HS-27A (cell line): ENCODE measurements around the gene NFAT5.
"Not testable (repeated sequence)": the region's sequence is repeated elsewhere in the genome, so short reads cannot be mapped to it uniquely, and the experiment has no call there.

Experiments used
- DNase-seq: peaks from one replicate; pipeline ENCODE4 v3.0.0-alpha.2; 2012; ENCODE audit warnings: low read depth, missing footprints

The NFAT5 gene

DNA sequence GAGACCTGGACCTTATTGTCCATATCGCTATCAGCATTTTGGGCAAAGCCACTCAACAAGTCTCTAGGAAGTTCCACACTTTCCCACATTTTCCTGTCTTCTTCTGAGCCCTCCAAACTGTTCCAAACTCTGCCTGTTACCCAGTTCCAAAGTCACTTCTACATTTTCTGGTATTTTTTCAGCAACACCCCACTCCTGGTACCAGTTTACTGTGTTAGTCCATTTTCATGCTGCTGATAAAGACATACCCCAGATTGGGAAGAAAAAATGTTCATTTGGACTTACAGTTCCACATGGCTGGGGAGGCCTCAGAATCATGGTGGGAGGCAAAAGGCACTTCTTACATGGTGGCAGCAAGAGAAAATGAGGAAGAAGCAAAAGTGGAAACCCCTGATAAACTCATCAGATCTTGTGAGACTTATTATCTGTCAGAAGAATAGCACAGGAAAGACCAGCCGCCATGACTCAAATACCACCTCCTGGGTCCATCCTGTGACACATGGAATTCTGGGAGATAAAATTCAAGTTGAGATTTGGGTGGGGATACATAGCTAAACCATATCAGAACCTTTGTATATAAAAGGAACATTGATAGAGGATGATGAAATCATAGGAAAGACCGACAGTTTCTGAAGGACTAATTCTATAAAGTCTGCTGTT, 71.6 kb downstream of the NFAT5 start:
- not testable (repeated sequence) for DNase-seq

DNA sequence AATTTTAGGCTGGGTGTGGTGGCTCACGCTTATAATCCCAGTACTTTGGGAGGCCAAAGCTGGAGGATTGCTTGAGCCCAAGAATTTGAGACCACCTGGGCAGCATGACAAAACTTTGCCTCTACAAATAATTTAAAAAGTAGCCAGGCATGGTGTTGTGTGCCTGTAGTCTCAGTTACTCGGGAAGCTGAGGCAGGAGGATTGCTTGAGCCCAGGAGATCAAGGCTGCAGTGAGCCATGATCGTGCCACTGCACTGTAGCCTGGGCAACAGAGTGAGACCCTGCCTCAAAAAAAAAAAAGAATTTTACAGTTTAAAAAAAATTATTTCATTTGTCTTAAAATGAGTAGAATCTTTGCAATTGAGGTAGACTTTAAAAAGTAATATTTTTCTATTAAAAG, 78.2 kb downstream of the NFAT5 start:
- not testable (repeated sequence) for DNase-seq

DNA sequence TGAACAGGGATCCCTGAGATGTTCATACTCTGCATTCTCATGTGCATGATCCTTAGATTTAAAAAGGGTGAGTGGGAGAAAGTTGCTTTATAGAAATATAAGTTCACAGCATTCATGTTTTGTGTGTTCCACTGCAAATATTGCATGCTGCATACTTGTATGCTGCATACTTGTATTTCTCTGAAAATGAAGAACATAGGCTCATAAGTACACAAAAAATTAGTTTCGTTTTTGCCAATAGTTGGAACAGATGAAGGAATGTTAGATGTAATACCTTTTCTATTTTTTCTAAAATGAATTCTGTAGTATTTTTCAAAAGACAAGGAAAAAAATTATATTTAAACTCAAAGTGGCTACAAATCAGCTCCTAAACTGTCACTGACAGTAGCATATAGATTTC, 79.0 kb downstream of the NFAT5 start:
- no peak for DNase-seq

DNA sequence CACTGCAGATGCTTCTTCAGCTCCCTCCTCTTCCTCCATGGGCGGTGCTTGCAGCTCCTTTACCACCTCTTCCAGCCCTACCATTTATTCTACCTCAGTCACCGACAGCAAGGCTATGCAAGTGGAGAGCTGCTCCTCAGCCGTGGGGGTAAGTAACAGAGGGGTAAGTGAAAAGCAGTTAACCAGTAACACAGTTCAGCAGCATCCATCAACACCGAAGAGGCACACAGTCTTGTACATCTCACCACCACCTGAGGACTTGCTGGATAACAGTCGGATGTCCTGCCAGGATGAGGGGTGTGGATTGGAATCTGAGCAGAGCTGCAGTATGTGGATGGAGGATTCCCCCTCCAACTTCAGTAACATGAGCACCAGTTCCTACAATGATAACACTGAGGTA, 81.3 kb downstream of the NFAT5 start:
- DNase-seq, result no peak

DNA sequence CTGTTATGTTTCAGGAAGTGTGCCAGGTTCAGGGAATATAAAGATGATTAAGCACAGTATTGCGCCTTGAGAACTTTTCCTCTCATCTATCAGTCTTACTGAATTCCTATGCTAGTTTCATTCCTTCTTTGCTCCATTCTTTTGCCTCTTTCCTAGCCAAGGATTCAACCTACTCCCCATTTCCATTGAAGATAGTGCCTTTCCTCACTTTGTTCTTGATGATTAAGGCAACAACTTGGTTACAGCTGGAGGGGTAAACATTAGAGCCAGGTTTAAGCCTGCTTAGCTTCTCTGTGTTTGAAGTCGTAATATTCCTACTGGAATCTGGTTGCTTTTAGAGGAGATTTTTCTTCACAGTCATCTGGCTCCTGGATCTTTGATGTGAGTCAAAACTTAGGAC, 85.5 kb downstream of the NFAT5 start:
- DNase-seq, result no peak

DNA sequence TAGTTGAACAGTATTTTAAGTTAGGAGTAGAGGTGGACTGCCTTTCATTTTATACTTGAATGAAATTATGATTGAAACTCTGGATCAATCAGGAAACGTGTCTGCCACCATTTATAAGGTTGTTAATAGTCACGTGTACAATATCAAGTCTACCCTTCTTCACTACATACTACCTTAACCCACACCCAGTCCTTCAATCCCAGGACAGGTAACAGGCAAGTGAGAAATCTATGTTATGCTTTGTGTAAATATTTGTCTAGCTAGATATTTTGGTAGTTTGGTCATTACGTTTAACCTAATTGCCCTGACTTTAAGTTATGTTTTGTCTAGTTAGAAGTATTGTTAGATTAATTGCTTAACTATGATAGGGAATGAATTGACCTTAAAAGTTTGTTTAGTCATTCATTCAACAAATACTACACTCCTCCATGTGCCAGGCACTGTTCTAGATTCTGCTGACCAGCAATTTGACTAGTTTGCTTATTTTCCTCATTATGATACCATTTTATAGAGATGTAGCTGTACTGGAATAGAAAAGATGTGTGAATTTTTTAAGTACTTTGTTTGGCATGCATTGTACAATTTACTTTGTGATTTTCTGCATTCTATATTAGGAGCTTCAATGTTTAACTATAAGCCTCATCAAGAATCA, 88.6 kb downstream of the NFAT5 start:
- DNase-seq, result no peak

DNA sequence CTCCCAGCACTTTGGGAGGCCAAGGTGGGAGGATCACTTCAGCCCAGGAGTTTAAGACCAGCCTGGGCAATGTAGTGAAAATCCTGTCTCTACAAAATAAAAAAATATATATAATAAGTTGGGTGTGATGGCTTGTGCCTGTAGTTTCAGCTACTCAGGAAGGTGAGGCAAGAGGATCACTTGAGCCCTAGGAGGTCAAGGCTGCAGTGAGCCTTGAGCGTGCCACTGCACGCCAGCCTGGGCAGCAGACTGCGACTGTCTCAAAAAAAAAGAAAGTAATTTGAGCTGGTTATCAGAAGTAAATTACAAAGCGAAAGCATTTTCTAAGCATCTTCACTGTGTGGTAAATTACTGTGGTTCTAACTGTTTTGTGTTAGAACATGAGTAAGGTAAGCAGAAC, 94.4 kb downstream of the NFAT5 start:
- DNase-seq, result no peak

DNA sequence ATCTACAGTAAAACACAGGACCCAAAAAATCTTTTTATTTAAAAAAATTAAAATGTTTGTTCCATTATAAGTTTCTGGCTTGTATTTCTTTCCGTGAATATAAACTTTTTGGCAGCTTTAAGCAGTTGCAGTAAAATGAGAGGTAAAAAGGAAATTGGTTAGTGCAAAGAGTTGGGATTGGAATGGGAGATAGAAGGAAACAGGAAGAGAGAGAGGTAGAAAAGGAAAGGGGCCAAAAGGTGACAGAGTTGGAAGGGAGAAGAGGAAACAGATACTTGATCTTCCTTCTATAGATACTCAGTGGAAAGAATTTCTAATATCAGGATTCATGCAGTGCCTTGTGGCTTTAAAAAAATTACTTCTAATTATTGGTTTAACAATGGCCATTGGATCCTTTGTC, 97.1 kb downstream of the NFAT5 start:
- DNase-seq, result no peak

DNA sequence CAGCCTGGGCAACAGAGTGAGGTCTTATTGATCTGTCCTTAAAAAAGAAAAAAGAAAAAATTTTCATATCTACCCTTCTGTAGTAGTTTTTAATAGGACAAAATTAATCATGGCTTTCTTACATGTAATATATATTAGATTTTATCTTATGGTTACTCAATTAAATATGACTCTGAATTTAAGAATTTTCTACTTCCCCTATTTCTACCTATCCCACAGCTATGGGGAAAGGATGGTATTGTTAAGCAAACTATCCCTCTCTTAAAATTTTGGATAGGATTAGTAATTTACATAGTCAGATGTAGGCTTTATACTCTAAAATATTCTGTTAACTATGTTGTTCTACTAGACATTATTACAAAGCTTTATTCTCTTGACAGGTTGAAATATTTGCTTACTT, 98.1 kb downstream of the NFAT5 start:
- DNase-seq, result no peak

DNA sequence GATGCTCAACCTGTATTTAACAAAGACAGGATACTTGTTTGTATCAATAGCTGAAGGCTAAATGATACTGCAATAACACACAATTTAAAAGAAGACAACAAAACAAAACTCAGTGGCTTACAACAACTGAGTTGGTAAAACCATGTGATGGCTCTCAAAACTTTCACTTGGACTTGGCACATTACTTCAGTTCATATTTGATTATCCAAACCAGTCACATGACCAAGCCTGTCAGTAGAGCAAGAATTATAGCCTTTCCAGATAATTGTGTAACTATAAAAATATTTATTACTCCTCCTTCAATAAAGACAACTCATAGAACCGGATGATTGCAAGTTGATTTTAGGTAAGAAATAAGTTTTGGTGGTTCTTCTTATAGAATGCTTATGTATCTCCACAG, 103.8 kb downstream of the NFAT5 start:
- DNase-seq, result no peak

DNA sequence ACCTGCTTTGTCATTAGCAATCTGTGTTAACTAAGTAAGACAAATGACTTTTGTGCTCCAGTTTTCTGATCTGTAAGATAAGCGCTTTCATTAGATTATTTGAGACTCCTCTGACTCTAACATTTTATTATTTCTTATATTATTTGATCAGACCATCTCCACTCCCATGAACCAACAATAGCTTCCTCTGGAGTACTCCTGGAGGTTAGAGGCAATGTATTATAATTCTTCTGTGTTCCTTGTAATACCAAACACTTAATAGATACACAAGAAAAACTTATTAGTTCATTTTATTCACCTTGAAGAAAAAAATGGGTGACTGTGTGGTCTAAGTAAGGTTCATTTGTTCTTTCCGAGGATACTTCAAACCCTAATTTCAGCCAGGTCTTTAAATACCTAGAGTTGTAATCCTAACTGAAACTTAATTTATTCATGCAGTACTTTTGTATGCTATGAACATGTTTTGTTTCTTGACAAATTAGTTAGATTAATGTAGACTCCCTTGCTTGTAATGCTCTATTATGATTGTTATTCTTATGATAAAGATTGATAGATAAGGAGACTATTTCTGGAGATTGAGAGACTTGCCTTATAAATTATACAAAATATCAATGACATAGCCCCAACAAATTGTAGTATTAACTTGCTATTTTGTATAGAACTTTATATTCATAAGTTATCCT, 106.7 kb downstream of the NFAT5 start:
- DNase-seq, result no peak

DNA sequence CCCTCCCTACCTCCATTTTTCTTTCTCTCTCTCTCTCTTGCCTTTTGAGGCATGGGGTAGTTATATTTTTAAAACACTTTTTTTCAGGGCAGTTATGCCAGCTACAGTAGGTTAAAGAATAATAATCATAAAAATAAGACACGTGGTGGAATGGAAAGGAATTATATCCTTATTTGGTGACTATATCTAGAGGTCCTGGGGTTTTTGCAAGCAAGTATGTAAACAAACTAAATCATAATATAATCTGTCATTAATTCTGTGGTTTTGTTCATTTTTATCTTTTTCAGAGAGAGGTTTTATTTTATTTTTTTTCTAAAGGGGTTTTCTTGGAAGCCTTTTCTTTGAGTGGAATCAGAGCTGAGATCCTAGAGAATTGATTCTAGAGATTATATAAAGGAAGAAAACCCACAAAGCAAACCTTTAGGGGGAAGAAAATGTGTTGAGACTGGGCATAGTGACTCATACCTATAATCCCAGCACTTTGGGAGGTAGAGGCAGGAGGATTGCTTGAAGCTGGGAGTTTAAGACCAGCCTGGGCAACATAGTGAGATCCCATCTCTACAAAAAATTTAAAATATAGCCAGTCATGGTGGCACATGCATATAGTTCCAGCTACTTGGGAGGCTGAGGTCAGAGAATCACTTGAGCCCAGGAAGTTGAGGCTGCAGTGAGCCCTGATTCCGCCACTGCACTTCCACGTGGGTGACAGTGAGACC, 107.4 kb downstream of the NFAT5 start:
- DNase-seq, result no peak

DNA sequence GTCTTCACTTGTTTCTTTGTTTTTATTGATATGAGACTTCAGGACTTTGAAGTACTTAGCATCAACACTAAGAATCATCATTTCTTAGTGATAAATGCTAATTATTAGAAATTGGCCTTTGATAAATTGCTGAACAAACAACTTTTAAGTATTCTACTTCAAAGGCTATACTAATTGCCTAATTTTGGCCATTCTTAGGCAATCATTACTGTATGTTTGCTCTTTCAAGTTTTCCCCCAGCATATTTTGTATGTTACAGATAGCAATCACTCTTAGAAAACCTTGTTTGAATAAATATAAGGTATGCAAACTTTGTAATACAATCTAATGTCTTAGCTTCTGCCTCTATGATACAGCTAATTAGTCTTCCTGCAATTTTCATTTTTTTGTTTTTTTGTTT, 114.6 kb downstream of the NFAT5 start:
- no peak for DNase-seq

DNA sequence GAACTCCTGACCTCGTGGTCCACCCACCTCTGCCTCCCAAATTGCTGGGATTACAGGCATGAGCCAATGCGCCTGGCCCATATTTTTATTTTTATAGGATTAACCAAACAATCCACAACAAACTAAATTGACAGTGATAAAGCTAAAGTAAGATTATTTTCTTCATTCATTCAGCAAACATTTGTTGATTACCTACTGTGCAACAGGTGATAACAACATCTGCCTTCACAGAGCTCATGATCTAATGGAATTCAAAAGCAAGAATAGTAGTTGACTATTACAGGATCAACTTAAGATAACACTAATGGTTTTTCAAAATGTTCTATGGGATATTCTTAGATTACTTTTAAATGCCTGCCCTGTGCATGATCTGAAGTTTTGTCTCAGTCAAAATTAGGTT, 122.8 kb downstream of the NFAT5 start:
- no peak for DNase-seq

DNA sequence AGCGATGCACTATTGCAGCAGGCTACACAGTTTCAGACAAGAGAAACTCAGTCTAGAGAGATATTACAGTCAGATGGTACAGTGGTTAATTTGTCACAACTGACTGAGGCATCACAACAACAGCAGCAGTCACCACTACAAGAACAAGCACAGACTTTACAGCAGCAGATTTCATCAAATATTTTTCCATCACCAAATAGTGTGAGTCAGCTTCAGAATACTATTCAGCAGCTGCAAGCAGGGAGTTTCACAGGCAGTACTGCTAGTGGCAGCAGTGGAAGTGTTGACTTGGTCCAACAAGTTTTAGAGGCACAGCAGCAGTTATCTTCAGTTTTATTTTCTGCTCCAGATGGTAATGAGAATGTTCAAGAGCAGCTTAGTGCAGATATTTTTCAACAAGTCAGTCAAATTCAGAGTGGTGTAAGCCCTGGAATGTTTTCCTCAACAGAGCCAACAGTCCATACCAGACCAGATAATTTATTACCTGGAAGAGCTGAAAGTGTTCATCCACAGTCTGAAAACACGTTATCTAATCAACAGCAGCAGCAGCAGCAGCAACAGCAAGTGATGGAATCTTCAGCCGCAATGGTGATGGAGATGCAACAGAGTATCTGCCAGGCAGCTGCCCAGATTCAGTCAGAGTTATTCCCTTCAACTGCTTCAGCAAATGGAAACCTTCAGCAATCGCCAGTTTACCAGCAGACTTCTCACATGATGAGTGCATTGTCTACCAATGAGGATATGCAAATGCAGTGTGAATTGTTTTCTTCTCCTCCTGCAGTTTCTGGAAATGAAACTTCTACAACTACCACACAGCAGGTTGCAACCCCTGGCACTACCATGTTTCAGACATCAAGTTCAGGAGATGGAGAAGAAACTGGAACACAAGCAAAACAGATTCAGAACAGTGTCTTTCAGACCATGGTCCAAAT, 126.5 kb downstream of the NFAT5 start:
- DNase-seq, result no peak

DNA sequence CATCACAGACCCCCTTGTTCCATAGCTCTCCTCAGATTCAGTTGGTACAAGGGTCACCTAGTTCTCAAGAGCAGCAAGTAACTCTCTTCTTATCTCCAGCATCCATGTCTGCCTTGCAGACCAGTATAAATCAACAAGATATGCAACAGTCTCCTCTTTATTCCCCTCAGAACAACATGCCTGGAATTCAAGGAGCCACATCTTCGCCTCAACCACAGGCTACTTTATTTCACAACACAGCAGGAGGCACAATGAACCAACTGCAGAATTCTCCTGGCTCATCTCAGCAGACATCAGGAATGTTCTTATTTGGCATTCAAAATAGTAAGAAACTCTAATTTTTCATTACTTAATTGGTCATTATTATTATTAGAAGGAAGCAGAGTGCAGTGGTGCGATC, 128.2 kb downstream of the NFAT5 start:
- DNase-seq, result no peak

DNA sequence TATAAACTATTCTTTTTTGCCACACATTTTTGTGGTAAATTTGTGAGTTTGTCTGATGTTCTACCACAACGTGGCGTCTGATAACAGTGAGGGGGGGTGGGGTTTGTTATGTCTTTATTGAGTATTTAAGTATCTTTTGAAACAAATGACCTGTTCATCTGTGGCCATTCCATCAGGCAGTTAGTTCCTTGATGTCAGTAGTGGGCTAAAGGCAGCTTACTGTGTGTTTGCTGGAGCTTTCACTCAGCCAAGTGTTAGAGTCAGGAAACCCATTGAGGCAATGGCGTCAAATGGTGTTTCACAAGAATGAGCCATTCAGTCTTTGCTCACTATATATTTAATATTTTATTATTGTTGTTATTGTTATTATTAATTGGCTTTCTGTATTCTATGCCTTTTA, 132.6 kb downstream of the NFAT5 start:
- DNase-seq, result no peak

DNA sequence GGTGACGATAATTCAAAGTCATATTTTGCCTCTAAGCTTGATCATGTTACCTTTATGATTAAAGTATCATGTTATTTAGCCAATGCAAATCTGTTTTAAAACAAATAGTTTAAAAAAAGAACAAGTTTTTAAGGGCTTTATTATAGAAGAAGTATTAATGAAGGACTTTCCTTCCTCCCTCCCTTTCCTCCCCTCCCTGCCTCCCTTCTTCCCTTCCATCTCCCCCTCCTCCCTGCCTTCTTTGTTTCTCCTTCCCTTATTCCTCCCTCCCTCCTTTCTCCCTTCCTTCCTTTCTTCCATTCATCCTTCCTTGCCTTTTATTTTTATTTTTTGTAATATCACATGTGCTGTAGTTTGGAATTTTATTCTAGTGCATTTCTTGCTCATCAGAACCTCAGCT, 134.1 kb downstream of the NFAT5 start:
- no peak for DNase-seq

DNA sequence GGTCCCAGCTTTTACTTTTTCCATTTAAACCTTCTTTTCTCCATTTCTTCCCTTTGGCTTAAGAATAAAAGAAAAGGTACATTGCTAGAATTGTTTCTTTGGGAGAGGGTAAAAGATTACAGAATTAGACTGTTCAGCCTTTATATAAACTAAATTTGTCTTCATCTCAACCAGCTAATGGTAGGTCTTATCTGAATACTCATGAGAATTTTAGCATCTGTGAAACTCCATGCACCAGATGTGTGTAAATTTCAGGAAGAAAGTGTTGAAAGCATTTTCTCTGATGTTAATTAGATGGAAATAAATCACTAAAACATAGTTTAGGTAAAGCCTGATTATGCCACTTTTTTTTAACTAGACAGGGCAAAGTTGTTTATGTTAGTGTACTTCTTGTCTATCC, 135.7 kb downstream of the NFAT5 start:
- no peak for DNase-seq

DNA sequence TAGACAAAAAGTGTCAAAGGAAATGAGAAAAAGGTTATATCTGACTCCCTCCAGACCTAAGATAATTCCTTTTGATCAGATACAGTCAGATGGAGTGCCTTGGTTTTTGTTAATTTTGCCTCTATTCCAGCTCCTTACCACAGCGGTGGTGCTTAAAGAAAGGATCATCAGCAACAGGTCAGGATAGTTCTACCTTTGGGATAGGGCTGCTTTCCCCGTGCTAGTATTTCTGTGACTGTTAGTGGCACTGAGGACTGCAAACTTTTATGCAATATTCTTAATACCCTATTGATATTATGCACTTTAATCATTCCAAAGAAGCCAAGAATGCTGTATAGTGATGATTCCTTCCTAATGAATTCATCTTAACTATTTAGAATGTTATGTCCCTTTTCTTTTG, 136.1 kb downstream of the NFAT5 start:
- no peak for DNase-seq

DNA sequence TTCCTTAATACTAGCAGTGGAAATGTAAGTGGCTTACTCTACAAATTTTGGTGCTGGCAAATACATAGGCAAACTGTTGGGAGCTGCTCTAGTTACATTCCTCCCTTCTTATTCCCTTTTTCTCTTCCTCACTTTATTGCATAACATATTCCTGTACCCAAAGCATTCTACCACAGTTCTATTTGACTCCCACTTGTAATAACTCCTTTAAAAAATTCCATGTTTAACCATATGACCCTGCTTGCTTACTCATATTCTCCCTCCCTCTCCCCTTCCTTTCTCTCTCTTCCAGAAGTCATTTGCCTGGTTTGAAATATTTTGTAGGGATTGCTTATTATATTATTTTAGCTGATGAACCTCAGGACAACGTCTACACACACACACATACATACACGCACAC, 137.9 kb downstream of the NFAT5 start:
- no peak for DNase-seq
